Breast epithelium (tissue), 3 donors: ENCODE results near the gene FOXN3.

Experiments used
- CTCF ChIP-seq, 3 donors: fragments of 450-650 bp; IDR thresholded peaks; one replicate each; pipeline ENCODE4 v1.5.1; 2016 to 2017; ENCODE audit warnings: antibody characterized with exemption in 3 of 3, mild to moderate bottlenecking in 3 of 3, moderate library complexity in 3 of 3
- POLR2AphosphoS5 ChIP-seq, 3 donors: sonication (generic); formaldehyde crosslinking; IDR thresholded peaks; one replicate each; pipeline ENCODE4 v1.6.1; 2017; ENCODE audit warnings: antibody characterized with exemption in 3 of 3

- no peak for TF ChIP-seq CTCF (IDR thresholded peaks at IDR 0.05)
- TF ChIP-seq POLR2AphosphoS5 (IDR thresholded peaks at IDR 0.05) = no peak
These were observed 291.8 kb downstream of the FOXN3 start for GRCh38 chr14:89125216-89125615.
